ENCODE measurements around the gene PLCB1. TPM values are rescaled to one million over a fixed set of nuclear protein-coding genes. Genes with fewer than 3 reads are reported as not detected.

Gene PLCB1
- total and polyA plus RNA-seq, 7 experiments from 2014 or later, result 0.56 to 17.6 (median 2.3) TPM

GRCh38 chr20:8780915-8781314 is 648.8 kb downstream of the PLCB1 start:
- H3K9me3 Mint-ChIP-seq, result peaks cover 0 to 10% (median 0%) of the 10 kb centered on the region in 11 donors
- H3K4me3 Mint-ChIP-seq, result no peak overlapping the region

GRCh38 chr20:8782804-8783203 is 650.7 kb downstream of the PLCB1 start:
- H3K9me3 ChIP-seq (ENCODE audit: control insufficient read depth in 2 of 3, low read length in 3 of 3), result no peaks in the 10 kb centered on the region
- intact Hi-C loops (cut with micrococcal nuclease), result no loop called here
- H3K9me3 Mint-ChIP-seq, result peaks cover 0 to 10% (median 0%) of the 10 kb centered on the region in 11 donors
- DNase-seq (no peak), ATAC-seq (no peak)
- no peak overlapping the region for H3K4me3 ChIP-seq (ENCODE audit: low read length)
- H3K36me3 ChIP-seq (ENCODE audit: control insufficient read depth in 2 of 3, insufficient read depth in 3 of 3, low read length in 3 of 3), result no peaks in the 10 kb centered on the region
- no peaks in the 10 kb centered on the region for H3K36me3 Mint-ChIP-seq
- H3K4me1 Mint-ChIP-seq, result no peaks in the 10 kb centered on the region
- H3K4me3 Mint-ChIP-seq, result no peak overlapping the region
- POLR2A ChIA-PET, result no interaction called here
- no peaks in the 10 kb centered on the region for H3K27me3 ChIP-seq (ENCODE audit: control insufficient read depth in 2 of 2, insufficient read depth in 2 of 2, low read length in 2 of 2)
- H3K27ac ChIP-seq (ENCODE audit: low read depth, low read length), result no peak overlapping the region
- H3K4me1 ChIP-seq (ENCODE audit: control insufficient read depth in 2 of 2, insufficient read depth in 2 of 2, low read length in 2 of 2), result no peaks in the 10 kb centered on the region
- CTCF ChIA-PET, result no interaction called here
- H3K27ac Mint-ChIP-seq, result no peak overlapping the region
- peaks cover 0 to 3% (median 0%) of the 10 kb centered on the region in 5 donors for H3K27me3 Mint-ChIP-seq

More at GRCh38 chr20:8780915-8781314, 648.8 kb downstream of the PLCB1 start:
- H3K4me3 ChIP-seq (ENCODE audit: low read length), result no peak overlapping the region
- no peaks in the 10 kb centered on the region for H3K27me3 ChIP-seq (ENCODE audit: control insufficient read depth in 2 of 2, insufficient read depth in 2 of 2, low read length in 2 of 2)
- Mint-ChIP-seq H3K36me3 (peaks cover 0 to 5% (median 0%) of the 10 kb centered on the region in 5 donors), H3K27ac (no peak overlapping the region), H3K4me1 (no peaks in the 10 kb centered on the region), H3K27me3 (peaks cover 0 to 5% (median 0%) of the 10 kb centered on the region in 5 donors)
- no peak overlapping the region for H3K27ac ChIP-seq (ENCODE audit: low read depth, low read length)
- ChIA-PET CTCF (no interaction called here), POLR2A (no interaction called here)
- no peak for ATAC-seq
- no peak for DNase-seq
- H3K9me3 ChIP-seq (ENCODE audit: control insufficient read depth in 2 of 3, low read length in 3 of 3), result no peaks in the 10 kb centered on the region
- no peaks in the 10 kb centered on the region for H3K36me3 ChIP-seq (ENCODE audit: control insufficient read depth in 2 of 3, insufficient read depth in 3 of 3, low read length in 3 of 3)
- intact Hi-C loops (cut with micrococcal nuclease), result no loop called here
- H3K4me1 ChIP-seq (ENCODE audit: control insufficient read depth in 2 of 2, insufficient read depth in 2 of 2, low read length in 2 of 2), result no peaks in the 10 kb centered on the region

- Mint-ChIP-seq H3K4me3 (no peak overlapping the region), H3K27ac (no peak overlapping the region), H3K36me3 (no peaks in the 10 kb centered on the region), H3K4me1 (no peaks in the 10 kb centered on the region), H3K27me3 (peaks cover 0 to 3% (median 0%) of the 10 kb centered on the region in 5 donors), H3K9me3 (peaks cover 0 to 7% (median 0%) of the 10 kb centered on the region in 11 donors)
- Histone ChIP-seq H3K27ac (ENCODE audit: low read depth, low read length) (no peak overlapping the region), H3K4me3 (ENCODE audit: low read length) (no peak overlapping the region), H3K27me3 (ENCODE audit: control insufficient read depth in 2 of 2, insufficient read depth in 2 of 2, low read length in 2 of 2) (no peaks in the 10 kb centered on the region), H3K9me3 (ENCODE audit: control insufficient read depth in 2 of 3, low read length in 3 of 3) (no peaks in the 10 kb centered on the region), H3K4me1 (ENCODE audit: control insufficient read depth in 2 of 2, insufficient read depth in 2 of 2, low read length in 2 of 2) (no peaks in the 10 kb centered on the region), H3K36me3 (ENCODE audit: control insufficient read depth in 2 of 3, insufficient read depth in 3 of 3, low read length in 3 of 3) (no peaks in the 10 kb centered on the region)
- DNase-seq (no peak), ATAC-seq (no peak)
- ChIA-PET POLR2A (no interaction called here), CTCF (no interaction called here)
- intact Hi-C loops (cut with micrococcal nuclease), result no loop called here
These were observed 651.7 kb downstream of the PLCB1 start for GRCh38 chr20:8783734-8784133.

- intact Hi-C loops (cut with micrococcal nuclease), result no loop called here
- ChIA-PET POLR2A (no interaction called here), CTCF (no interaction called here)
- Histone ChIP-seq H3K9me3 (ENCODE audit: control insufficient read depth in 2 of 3, low read length in 3 of 3) (no peaks in the 10 kb centered on the region), H3K27ac (ENCODE audit: low read depth, low read length) (no peak overlapping the region), H3K4me3 (ENCODE audit: low read length) (no peak overlapping the region), H3K36me3 (ENCODE audit: control insufficient read depth in 2 of 3, insufficient read depth in 3 of 3, low read length in 3 of 3) (no peaks in the 10 kb centered on the region), H3K4me1 (ENCODE audit: control insufficient read depth in 2 of 2, insufficient read depth in 2 of 2, low read length in 2 of 2) (no peaks in the 10 kb centered on the region), H3K27me3 (ENCODE audit: control insufficient read depth in 2 of 2, insufficient read depth in 2 of 2, low read length in 2 of 2) (no peaks in the 10 kb centered on the region)
- Mint-ChIP-seq H3K27ac (no peak overlapping the region), H3K36me3 (no peaks in the 10 kb centered on the region), H3K4me1 (no peaks in the 10 kb centered on the region), H3K9me3 (peaks cover 0 to 2% (median 0%) of the 10 kb centered on the region in 11 donors), H3K27me3 (peaks cover 0 to 3% (median 0%) of the 10 kb centered on the region in 5 donors), H3K4me3 (no peak overlapping the region)
- ATAC-seq, result no peak
- DNase-seq, result no peak
These were observed 654.3 kb downstream of the PLCB1 start for GRCh38 chr20:8786383-8786782.

- Histone ChIP-seq H3K4me3 (ENCODE audit: low read length) (no peak overlapping the region), H3K36me3 (ENCODE audit: control insufficient read depth in 2 of 3, insufficient read depth in 3 of 3, low read length in 3 of 3) (peaks cover 0 to 2% (median 0%) of the 10 kb centered on the region in 3 experiments), H3K27me3 (ENCODE audit: control insufficient read depth in 2 of 2, insufficient read depth in 2 of 2, low read length in 2 of 2) (no peaks in the 10 kb centered on the region), H3K9me3 (ENCODE audit: control insufficient read depth in 2 of 3, low read length in 3 of 3) (no peaks in the 10 kb centered on the region), H3K4me1 (ENCODE audit: control insufficient read depth in 2 of 2, insufficient read depth in 2 of 2, low read length in 2 of 2) (no peaks in the 10 kb centered on the region), H3K27ac (ENCODE audit: low read depth, low read length) (no peak overlapping the region)
- Mint-ChIP-seq H3K9me3 (no peaks in the 10 kb centered on the region), H3K4me3 (no peak overlapping the region), H3K27ac (no peak overlapping the region), H3K4me1 (no peaks in the 10 kb centered on the region), H3K27me3 (peaks cover 0 to 3% (median 0%) of the 10 kb centered on the region in 5 donors), H3K36me3 (no peaks in the 10 kb centered on the region)
- ATAC-seq (no peak), DNase-seq (no peak)
- ChIA-PET CTCF (no interaction called here), POLR2A (no interaction called here)
- intact Hi-C loops (cut with micrococcal nuclease), result no loop called here
These were observed 655.0 kb downstream of the PLCB1 start for GRCh38 chr20:8787090-8787489.

- Histone ChIP-seq H3K27ac (ENCODE audit: low read depth, low read length) (no peak overlapping the region), H3K4me1 (ENCODE audit: control insufficient read depth in 2 of 2, insufficient read depth in 2 of 2, low read length in 2 of 2) (no peaks in the 10 kb centered on the region), H3K36me3 (ENCODE audit: control insufficient read depth in 2 of 3, insufficient read depth in 3 of 3, low read length in 3 of 3) (peaks cover 0 to 5% (median 0%) of the 10 kb centered on the region in 3 experiments), H3K4me3 (ENCODE audit: low read length) (no peak overlapping the region), H3K27me3 (ENCODE audit: control insufficient read depth in 2 of 2, insufficient read depth in 2 of 2, low read length in 2 of 2) (no peaks in the 10 kb centered on the region), H3K9me3 (ENCODE audit: control insufficient read depth in 2 of 3, low read length in 3 of 3) (no peaks in the 10 kb centered on the region)
- no peak overlapping the region for H3K4me3 Mint-ChIP-seq
- no peaks in the 10 kb centered on the region for H3K36me3 Mint-ChIP-seq
- ChIA-PET CTCF (no interaction called here), POLR2A (no interaction called here)
- peaks cover 0 to 3% (median 0%) of the 10 kb centered on the region in 11 donors for H3K9me3 Mint-ChIP-seq
- no peak overlapping the region for H3K27ac Mint-ChIP-seq
- DNase-seq (no peak), ATAC-seq (no peak)
- intact Hi-C loops (cut with micrococcal nuclease), result no loop called here
- H3K4me1 Mint-ChIP-seq, result peaks cover 0 to 2% (median 0%) of the 10 kb centered on the region in 7 donors
- peaks cover 0 to 3% (median 0%) of the 10 kb centered on the region in 5 donors for H3K27me3 Mint-ChIP-seq
These were observed 656.2 kb downstream of the PLCB1 start for GRCh38 chr20:8788275-8788674.

- Mint-ChIP-seq H3K36me3 (no peaks in the 10 kb centered on the region), H3K27ac (no peak overlapping the region), H3K27me3 (peaks cover 0 to 3% (median 0%) of the 10 kb centered on the region in 5 donors), H3K4me1 (peaks cover 0 to 2% (median 0%) of the 10 kb centered on the region in 7 donors), H3K9me3 (peaks cover 0 to 3% (median 0%) of the 10 kb centered on the region in 11 donors), H3K4me3 (no peak overlapping the region)
- Histone ChIP-seq H3K36me3 (ENCODE audit: control insufficient read depth in 2 of 3, insufficient read depth in 3 of 3, low read length in 3 of 3) (peaks cover 0 to 5% (median 0%) of the 10 kb centered on the region in 3 experiments), H3K9me3 (ENCODE audit: control insufficient read depth in 2 of 3, low read length in 3 of 3) (no peaks in the 10 kb centered on the region), H3K27ac (ENCODE audit: low read depth, low read length) (no peak overlapping the region), H3K27me3 (ENCODE audit: control insufficient read depth in 2 of 2, insufficient read depth in 2 of 2, low read length in 2 of 2) (no peaks in the 10 kb centered on the region), H3K4me1 (ENCODE audit: control insufficient read depth in 2 of 2, insufficient read depth in 2 of 2, low read length in 2 of 2) (no peaks in the 10 kb centered on the region), H3K4me3 (ENCODE audit: low read length) (no peak overlapping the region)
- intact Hi-C loops (cut with micrococcal nuclease), result no loop called here
- ChIA-PET CTCF (no interaction called here), POLR2A (no interaction called here)
- ATAC-seq, result no peak
- DNase-seq, result no peak
These were observed 656.8 kb downstream of the PLCB1 start for GRCh38 chr20:8788831-8789230.
